Activated CD4-positive, alpha-beta T cell treated with anti-CD3 and anti-CD28 coated beads for 24 hours (primary cell): ENCODE measurements around the gene ORMDL1.

Experiments
- DNase-seq, 2 donors: peaks; one replicate each; pipeline ENCODE4 v3.0.0-alpha.2; 2020; ENCODE audit warnings: low read depth in 2 of 2

The ORMDL1 gene, protein sequence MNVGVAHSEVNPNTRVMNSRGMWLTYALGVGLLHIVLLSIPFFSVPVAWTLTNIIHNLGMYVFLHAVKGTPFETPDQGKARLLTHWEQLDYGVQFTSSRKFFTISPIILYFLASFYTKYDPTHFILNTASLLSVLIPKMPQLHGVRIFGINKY

DNA sequence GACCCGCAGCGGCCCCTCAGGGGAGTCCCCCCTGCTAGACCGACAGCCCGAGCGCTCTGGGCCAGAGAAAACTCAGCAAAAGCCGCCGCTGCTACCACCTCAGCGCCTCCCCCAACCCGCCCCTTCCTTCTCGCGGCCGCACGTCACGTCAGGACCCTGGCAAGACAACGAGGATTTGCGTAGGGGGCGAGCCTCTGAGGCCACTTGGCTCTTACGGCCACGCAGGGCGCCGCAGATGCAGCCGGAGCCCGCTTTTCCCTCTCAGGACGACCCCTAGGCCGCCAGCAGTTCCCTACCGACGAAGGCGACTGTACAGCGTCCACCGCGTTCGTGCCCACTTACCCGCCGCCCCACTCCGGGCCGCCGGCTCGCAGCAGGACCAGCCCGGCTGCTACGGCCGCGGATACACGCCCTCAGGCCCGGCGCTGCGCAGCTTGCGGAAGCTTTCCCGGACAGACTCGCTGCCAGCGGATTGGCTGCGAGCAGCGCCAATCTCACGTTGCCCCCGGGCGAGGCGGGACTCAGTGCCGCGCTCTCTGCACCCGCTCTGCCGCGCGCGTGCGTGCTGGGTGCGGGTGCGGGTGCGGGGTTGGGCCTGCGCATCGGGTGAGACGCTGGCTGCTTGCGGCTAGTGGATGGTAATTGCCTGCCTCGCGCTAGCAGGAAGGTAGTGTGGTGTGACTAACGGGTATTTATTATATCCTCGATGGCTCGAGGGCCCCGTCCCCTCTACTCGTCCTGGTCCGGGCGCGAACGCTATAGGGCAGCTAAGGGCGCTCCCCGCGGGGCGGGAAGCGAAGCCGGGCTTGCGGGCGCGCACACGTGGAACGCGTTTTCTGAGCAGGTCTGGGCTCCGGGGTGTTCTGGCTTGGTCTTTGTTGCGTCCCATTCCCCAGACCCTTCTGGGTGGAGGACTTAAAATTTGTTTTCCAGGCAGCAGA is at the start of gene ORMDL1, which contains the start of gene PMS1:
ORMDL1 (minus strand) TSS at position 413 of the 941 bp plus-strand sequence. CDS start 1,744 bp downstream, outside the sequence.
PMS1 (plus strand) TSS at position 524 of the 941 bp plus-strand sequence. CDS start 7,360 bp downstream, outside the sequence.
- DNase-seq: peak; percentile 87 to 89

DNA sequence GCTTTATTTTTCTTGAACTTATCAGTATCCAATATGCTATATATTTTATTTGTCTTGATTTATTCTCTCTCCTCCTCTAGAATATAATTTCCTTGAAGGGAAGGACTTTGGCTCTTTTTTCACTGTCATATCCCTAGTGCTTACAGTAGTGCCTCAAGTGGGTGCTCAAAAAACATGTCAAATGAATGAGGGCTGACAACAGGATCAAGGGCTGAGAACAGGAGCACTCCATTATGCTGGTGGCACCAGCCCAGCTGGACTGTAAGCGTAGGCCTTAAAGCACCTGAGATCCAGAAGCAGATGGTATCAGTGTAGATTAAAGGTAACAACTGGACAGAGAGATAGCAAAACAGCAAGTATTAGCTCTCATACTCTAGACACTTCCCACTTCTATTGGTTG is 46.4 kb upstream of the ORMDL1 start:
- DNase-seq: no peak

DNA sequence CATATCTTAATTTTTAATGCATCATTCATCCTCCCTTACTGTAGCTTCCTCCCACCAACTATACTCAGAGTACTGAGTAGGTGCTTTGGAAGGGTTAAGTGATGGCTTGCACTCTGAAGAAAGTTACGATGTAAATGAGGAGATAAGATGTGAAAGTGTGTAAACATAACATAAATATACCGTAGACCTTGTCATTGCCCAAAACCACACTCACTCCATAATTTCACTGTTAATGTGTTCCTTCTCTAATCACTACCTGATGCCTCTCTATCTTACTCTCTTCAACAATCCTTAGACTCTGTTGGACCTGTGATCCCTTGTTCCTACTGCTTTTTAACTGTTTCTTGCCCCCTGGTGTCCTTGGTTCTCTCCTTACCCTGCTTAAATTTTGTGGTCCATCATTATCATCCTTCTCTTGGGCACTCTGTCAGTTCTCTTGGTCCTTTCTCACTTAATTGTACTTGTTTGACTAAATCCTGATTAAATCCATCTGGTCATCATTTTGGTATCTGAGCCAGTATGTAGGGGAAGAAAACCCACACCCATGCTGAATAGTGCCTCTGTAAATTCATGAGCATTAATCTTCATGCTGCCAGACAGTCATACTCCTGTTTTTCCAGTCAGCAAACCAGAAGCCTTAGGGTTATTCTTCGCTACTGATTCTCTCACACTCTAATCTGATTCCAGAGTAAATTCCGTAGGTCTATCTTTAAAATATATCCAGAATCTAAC is 45.1 kb upstream of the ORMDL1 start:
- DNase-seq: no peak

DNA sequence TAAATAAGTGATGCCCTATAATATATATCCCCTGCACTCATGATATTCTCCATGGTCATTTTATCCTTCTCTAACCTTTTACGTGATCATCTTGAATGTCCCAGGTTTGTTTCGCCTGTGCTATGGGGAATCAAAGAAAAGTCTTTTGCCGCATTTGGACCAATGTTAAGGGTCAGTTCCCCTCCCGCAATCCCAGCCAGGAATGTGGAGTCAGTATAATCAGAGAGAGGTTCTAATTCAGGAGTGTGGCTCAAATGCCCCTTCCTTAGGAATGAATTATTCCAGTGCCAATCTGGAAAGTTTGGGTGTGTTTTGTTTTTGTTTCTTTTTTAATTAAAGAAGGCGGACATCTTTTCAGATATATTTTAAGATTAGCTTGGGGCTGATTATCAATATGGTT is 41.9 kb upstream of the ORMDL1 start:
- no peak for DNase-seq

DNA sequence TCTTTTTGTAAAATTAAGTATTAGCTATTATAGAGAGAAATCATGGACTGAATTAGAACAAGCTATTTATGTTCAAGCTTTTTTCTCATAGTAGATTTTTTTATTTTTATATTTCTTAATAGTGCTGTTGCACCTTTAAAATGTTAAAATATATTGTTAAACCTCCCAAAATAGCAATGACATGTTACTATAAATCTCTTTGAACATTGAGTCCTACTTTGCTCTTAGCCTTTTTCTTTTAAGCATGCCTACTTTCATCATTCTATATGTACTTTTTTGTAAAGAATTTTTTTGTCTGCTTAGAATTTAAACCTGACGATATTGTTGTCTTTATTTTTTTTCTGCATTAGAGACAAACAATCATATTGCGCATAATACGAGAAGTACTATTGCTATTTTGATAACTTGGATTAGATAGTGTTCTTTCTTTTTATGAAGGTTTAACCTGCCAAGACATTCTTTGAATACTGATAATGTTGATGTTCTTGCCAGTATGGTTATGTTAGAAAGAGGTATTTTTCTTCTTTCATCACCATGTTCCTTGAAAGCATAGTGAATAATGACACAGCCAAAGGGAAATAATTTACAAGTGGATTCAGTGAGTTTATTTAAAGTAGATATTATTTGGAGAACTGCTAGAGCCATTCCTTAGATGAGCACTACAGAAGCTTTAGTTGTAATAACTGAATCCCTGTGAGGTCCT is 40.7 kb upstream of the ORMDL1 start:
- no peak for DNase-seq

DNA sequence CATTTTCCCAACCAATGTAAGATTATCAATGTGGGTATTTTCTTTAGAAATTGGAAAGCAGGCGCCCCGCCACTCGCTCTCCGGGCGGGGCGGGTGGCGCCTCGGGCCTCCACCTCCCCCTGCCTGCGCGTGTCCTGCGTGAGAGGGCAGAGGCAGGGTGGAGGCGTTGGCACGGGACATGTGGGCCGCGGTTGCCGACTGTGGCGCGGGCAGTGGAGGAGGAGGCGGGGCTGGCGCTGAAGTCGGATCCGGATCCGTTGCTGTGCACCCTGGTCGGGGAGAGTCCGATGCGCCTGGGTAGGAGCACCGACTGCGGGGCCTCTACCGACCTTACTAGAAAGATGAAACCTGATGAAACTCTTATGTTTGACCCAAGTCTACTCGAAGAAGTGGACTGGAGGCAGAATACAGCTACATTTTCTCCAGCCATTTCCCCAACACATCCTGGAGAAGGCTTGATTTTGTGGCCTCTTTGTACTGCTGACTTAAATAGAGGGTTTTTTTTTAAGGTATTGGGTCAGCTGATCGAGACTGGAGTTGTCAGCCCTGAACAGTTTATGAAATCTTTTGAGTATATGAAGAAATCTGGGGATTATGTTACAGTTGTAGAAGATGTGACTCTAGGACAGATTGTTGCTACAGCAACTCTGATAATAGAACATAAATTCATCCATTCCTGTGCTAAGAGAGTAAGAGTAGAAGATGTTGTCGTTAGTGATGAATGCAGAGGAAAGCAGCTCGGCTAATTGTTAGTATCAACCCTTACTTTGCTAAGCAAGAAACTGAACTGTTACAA is 38.0 kb upstream of the ORMDL1 start:
- no peak for DNase-seq

DNA sequence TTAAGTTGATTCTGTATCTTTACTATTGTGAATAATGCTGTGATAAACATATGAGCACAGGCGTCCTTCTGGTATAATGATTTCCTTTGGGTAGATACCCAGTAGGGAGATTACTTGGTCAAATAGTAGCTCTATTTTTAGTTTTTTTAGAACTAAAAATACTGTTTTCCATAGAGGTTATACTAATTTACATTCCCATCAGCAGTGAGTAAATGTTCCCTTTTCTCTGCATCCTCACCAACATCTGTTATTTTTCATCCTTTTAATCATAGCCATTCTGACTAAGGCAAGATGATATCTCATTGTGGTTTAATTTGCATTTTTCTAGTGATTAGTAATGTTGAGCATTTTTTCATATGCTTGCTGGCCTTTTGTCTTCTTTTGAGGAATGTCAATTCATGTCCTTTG is 35.2 kb upstream of the ORMDL1 start:
- no peak for DNase-seq

DNA sequence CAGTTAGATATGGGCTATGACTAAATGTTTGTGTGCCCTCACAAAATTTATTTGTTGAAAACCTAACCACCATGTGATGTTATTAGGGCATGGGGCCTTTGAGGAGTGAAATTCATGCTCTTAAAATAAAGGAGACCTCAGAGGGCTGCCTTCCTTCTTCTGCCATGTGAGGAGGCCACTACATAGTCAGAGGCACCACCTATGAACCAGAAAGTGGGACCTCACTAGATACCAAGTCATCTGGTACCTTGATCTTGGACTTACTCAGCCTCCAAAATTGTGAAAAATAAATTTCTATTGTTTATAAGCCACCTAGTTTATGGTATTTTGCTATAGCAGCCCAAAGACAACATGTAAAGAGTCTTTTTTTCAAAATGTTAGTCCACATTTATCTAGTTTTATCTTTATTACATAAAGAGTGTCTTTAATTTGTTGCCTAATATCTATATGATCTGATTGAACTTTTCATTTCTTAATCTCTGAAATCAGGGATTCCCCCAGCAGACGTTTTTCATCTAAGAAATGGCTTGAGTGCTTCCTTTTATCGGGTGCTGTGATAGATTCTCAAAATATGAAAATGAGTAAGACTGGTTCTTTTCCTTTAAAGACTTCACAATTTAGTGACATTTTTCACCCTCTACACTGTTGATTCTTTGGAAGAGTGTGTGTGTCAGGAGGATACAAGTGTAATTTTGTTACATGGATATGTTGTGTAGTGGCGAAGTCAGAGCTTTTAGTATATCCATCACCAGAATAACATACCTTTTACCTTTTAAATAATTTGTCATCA is 34.3 kb upstream of the ORMDL1 start:
- no peak for DNase-seq

DNA sequence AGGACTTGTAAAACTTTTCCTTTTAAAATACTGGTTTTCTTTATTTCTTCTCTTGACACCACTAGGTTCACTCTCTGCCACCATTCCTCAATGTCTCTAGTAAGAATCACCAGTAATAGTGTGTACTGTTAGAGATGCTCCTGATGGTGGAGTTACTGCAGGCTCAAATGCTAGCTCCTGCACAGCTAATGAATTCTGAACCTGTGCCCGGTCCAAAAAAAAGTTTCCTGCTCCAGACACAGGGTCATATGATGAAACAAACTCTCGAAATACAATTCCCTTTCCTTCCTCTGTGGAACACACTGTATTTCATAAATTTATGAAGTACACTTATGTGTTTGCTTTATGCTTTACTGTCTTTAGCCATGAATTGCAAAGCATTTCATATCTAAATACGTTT is 19.3 kb upstream of the ORMDL1 start:
- DNase-seq: no peak

DNA sequence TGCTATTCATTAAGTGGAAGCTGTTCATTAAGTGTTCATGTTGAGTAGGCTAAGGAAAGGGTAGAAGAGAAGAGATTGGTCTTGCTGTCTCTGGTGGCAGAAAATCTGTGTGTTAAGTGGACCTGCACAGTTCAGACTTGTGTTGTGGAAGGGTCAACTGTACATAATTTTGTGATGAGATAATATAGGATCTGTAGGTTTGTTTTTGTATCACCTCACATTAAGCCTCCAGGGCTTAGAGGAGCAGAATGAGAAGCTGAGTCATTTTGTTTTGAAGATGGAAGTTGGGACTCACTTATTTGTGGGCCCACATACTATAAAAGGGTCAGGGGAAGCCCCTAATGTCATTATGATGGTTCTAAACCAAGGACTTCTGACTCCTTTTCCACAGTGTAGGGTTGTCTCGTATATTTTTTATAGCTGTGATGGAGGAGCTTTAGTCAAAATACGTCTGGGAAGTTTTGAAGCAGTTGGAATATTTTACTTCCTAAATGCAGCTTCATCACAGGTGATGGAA is 18.3 kb upstream of the ORMDL1 start:
- no peak for DNase-seq

DNA sequence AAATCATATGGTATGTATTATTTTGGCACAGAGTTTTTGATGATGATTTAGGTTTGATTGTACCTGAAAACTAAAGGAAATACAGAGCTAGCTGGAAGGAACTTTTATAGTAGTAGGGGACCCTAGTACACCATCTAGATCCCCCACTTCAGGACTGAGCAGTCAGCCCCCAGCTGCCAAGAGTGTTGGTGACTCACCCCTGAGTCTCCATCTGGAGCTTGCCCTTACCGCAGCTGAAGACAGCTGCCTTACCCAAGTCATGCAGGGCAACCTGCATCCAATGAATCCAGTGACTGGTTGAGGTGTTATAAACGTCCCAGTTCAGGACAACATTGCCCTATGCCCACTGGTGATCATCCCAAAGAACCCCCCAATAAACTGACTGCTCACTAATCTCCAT is 15.4 kb upstream of the ORMDL1 start:
- no peak for DNase-seq

DNA sequence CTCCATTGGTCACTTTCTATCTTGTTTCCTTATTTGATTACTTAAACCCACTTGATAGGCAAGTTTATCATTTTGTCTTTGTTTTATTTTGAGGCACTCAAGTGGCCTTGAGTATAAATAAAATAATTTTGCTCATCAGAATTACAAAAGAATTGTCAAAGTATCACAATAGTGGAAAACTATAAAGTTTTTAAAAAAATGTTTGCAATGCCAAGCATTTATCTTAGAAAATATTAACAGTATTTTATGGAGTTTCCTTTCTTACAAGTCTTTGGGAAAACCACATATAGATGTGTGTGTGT is 14.8 kb upstream of the ORMDL1 start:
- no peak for DNase-seq

DNA sequence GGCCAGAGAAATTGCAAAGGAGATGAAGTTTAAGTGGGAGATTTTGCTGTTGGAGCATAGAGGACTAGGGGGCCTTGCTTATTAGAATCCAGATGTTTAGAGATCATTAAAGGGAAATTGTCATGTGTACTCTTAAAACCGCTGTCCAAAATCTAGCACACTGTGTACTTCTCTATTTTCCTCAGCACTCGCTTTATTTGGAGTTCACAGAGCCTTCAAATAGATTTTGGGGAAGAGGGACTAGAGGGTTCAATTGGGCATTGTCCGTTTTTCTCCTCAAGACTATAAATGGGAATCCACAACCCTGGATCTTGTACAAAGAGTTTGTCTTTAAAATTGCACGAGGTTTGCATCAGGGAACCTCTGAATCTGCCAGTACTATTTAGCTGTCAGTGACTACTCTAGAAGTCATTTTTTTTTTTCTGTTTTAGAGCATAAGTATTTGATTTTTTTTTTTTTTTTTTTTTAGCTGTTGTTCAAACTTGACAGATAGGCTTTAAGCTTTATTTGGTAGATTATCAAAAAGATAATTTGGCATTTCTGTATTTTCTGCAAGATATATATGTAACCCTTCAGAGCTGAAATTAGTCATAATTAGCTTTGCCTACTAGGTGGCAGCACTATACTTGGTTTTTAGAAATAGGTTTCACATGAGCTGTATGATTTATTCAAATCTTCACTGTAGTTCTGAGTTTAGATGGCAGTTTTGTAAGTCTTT is 14.3 kb upstream of the ORMDL1 start:
- no peak for DNase-seq

DNA sequence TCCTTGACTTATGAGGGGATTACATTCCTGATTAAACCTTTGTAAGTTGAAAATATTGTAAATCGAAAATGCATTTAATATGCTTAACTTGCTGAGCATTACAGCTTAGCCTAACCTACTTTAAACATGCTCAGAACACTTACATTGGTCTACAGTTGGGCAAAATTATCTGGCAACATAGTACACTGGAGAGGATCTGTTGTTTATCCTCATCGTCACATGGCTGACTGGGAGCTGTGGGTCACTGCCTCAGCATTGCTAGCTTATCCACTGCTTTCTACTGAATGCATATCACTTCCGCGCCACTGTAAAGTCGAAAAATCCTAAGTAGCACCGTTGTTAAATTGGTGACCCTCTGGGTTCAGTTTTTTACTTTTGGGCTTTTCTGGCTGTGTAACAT is 13.8 kb upstream of the ORMDL1 start:
- no peak for DNase-seq

DNA sequence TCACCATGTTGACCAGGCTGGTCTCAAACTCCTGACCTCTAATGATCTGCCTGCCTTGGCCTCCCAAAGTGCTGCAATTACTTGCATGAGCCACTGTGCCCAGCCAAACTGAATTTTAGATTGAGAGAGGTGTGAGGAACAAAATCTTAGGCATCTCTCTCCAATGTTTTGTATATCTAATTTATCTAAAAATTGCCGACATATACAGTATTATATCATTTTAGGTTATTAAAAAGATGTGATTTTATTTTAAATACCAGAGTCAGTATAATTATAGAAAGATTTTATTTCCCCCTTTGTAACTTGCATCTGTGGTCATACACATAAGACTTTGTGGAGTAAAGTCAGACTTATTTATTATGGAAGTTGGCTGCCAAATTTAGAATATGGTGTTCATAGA is 10.2 kb upstream of the ORMDL1 start:
- no peak for DNase-seq

DNA sequence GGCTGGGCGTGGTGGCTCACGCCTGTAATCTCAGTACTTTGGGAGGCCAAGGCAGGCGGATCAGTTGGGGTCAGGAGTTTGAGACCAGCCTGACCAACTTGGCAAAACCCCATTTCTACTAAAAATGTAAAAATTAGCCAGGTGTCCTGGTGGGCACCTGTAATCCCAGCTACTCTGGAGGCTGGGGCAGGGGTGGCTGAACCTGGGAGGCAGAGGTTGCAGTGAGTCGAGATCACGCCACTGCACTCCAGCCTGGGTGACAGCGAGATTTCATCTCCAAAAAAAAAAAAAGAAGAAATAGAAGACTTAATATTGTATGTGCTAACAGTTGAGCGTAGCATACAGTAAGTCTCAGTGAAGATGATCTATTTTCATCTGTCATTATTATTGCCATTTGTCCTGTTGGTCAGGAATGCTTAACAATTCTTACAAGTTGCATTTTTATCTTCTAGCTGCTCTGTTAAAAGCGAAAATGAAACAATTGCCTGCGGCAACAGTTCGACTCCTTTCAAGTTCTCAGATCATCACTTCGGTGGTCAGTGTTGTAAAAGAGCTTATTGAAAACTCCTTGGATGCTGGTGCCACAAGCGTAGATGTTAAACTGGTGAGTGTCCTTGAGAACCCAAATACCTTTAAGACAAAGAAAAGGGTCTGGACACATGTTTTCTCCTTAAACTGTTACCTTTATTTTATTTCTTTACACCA is 7.4 kb upstream of the ORMDL1 start:
- no peak for DNase-seq

DNA sequence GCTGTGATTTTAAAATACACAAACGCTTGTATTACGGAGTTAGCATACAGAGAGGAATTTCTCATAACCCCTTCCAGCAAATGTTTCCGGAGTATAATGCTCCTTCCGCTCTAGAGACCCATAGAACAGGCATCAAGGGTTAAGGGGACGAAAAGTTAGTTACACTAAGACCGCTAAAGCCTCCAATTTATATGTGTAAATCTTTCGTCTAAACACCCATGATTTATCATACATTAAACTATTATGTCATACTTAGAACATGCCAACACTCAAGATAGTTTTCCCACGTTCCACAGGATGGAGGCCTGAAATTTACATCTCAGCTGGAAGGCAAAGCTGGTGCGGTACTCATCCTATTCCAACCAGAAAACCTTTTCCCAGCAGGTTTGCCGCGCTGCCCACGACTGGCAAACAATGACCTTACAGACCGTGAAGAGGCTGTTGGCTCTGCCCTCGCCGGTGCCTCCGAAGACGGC is 650 bp downstream of the ORMDL1 start:
- no peak for DNase-seq

DNA sequence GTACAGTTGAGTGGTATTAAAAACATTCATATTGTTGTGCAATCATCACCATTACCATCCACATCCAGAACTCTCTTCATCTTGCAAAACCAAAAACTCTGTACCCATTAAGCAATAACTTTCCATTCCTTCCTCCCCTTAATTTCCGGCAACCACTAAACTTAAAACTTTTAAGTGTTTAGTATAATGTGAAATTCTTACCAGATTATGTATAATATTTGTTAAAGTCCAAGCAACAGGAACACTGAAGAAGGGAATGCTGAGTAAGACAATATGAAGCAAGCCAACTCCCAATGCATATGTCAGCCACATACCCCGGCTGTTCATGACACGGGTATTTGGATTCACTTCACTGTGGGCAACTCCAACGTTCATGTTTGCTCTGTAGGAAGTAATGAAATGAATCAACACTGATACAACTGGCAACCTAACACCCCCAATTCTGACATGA is 1.9 kb downstream of the ORMDL1 start:
- DNase-seq: no peak

DNA sequence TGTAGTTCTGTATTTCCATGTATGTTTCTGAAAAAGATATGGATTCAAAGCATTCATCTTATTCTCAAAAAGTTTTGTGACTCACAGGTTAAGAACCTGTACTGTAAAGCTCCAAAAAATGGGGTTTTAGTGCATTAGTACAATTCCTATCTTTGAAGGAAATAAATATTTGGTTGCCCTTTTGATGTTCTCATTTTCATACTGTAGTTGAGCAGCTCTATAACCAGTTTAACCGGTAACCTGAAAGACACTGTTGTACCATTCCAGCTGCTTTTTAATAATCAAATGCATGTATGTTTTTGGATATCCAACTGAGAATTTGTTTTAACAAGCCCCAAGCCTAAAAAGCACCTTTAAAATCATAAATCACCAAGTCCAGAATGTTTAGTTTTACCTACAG is 11.9 kb downstream of the ORMDL1 start:
- no peak for DNase-seq
